OCI-LY7 (cell line): ENCODE measurements around the gene DTNB. TPM values are rescaled to one million over a fixed set of nuclear protein-coding genes. Genes with fewer than 3 reads are reported as not detected.

Source experiments
- BruUV-seq: library from RNA; stranded (reverse); fragments of 400-500 nt; replicated peaks from 2 replicates; lab custom pipeline; 2021; lab: Mats Ljungman, UMichigan
- CTCF ChIA-PET: fragments of 300-600 bp; sonication (Branson Sonifier 250); formaldehyde crosslinking; loops from one replicate; lab custom pipeline; 2022; ENCODE audit warnings: antibody characterized with exemption; ENCODE audit not compliant: unreplicated experiment; lab: Charles Lee
- POLR2A ChIA-PET: fragments of 300-600 bp; sonication (Branson Sonifier 250); formaldehyde crosslinking; loops from one replicate; lab custom pipeline; 2022; ENCODE audit warnings: antibody characterized with exemption; lab: Charles Lee
- DNase-seq: peaks from one replicate; pipeline ENCODE4 v3.0.0-alpha.2; 2015; ENCODE audit warnings: low spot score
- H2AFZ ChIP-seq: fragments of 200-600 bp; sonication (generic), shearing (Covaris generic); 2 replicates; pipeline ENCODE4 v1.6.1; 2014; ENCODE audit warnings: mild to moderate bottlenecking, antibody characterized with exemption, low read length, moderate library complexity
- H3K27ac ChIP-seq: fragments of 200-600 bp; sonication (generic); 2 replicates; pipeline ENCODE4 v1.5.1; 2014; ENCODE audit warnings: mixed run types, low read depth, mild to moderate bottlenecking, moderate library complexity, low read length, inconsistent platforms; ENCODE audit not compliant: poor library complexity, severe bottlenecking
- H3K36me3 ChIP-seq: fragments of 200-600 bp; sonication (generic); 2 replicates; pipeline ENCODE4 v1.6.1; 2014; ENCODE audit warnings: mild to moderate bottlenecking, antibody characterized with exemption, low read length, moderate library complexity, mixed read lengths; ENCODE audit not compliant: insufficient read depth
- H3K4me1 ChIP-seq: fragments of 200-600 bp; sonication (generic); 2 replicates; pipeline ENCODE4 v1.5.1; 2014; ENCODE audit warnings: mild to moderate bottlenecking, low read length; ENCODE audit not compliant: insufficient read depth, poor library complexity, severe bottlenecking
- H3K4me2 ChIP-seq: fragments of 200-600 bp; sonication (generic); 2 replicates; pipeline ENCODE4 v1.6.1; 2014; ENCODE audit warnings: mild to moderate bottlenecking, low read length
- H3K4me3 ChIP-seq: fragments of 200-600 bp; sonication (generic); 2 replicates; pipeline ENCODE4 v1.5.1; 2014; ENCODE audit warnings: mild to moderate bottlenecking, low read depth, low read length; ENCODE audit not compliant: poor library complexity, severe bottlenecking
- H3K79me2 ChIP-seq: fragments of 200-600 bp; sonication (generic); 2 replicates; pipeline ENCODE4 v1.6.1; 2016; ENCODE audit warnings: low read depth, mild to moderate bottlenecking, low read length, moderate library complexity, mixed read lengths; ENCODE audit not compliant: insufficient read depth
- H3K9me2 ChIP-seq: fragments of 200-600 bp; sonication (generic); 2 replicates; pipeline ENCODE4 v1.6.1; 2016; ENCODE audit warnings: mild to moderate bottlenecking, low read length, mixed read lengths; ENCODE audit not compliant: insufficient read depth
- H3K9me3 ChIP-seq: fragments of 200-600 bp; sonication (generic); 2 replicates; pipeline ENCODE4 v1.6.1; 2014; ENCODE audit warnings: mild to moderate bottlenecking, mixed run types, low read length, mixed read lengths
- H4K20me1 ChIP-seq: fragments of 200-600 bp; sonication (generic); 2 replicates; pipeline ENCODE4 v1.6.1; 2014; ENCODE audit warnings: mild to moderate bottlenecking, antibody characterized with exemption, low read length, moderate library complexity, mixed read lengths; ENCODE audit not compliant: insufficient read depth
- CTCF ChIP-seq: fragments of 200-600 bp; sonication (generic); conservative IDR thresholded peaks from 2 replicates; pipeline ENCODE4 v1.5.1; 2014; ENCODE audit warnings: mild to moderate bottlenecking, antibody characterized with exemption, low read length, moderate library complexity, mixed read lengths
- EZH2phosphoT487 ChIP-seq: fragments of 200-600 bp; sonication (generic); IDR thresholded peaks from 2 replicates; pipeline ENCODE4 v1.6.1; 2018; ENCODE audit warnings: low read depth, borderline replicate concordance, mild to moderate bottlenecking, mixed run types, antibody characterized with exemption, low read length, moderate library complexity, mixed read lengths
- intact Hi-C: fragments of 100-400 bp; cut with micrococcal nuclease; formaldehyde crosslinking; loops from one replicate; pipeline ENCODE4 v1.10.0; 2022; ENCODE audit not compliant: unreplicated experiment
- total RNA-seq, 2 experiments: library from RNA; depleted of rRNA in 1 of 2; stranded (reverse); fragments of >200 nt in 1 of 2; shearing (Covaris generic) in 1 of 2; gene quantifications; 2 replicates each; pipeline ENCODE4 v1.2.3, GENCODE V29; 2014 to 2022

DTNB gene
- total RNA-seq, 2 experiments from 2014 or later, result 16.1 to 28.3 TPM

- TF ChIP-seq EZH2phosphoT487 (no peak), CTCF (no peak)
- Histone ChIP-seq H2AFZ (peak overlapping the region; percentile 54; the same call in 1 of the 2 replicates), H3K4me2 (peak overlapping the region; percentile 65), H3K4me3 (peak overlapping the region; percentile 40), H3K27ac (peak overlapping the region; percentile 43), H3K9me2 (no peaks in the 10 kb centered on the region), H3K9me3 (no peaks in the 10 kb centered on the region), H3K79me2 (no peaks in the 10 kb centered on the region), H4K20me1 (no peaks in the 10 kb centered on the region), H3K36me3 (no peaks in the 10 kb centered on the region), H3K4me1 (peaks cover 76% of the 10 kb centered on the region)
- POLR2A ChIA-PET, result interaction anchor here (0.5 to 5.0 kb wide), 10 partner anchors 8 to 623 kb away, joined by 3 to 60 read pairs (median 4); no protein-coding TSS in a partner anchor
- intact Hi-C loops, result no loop called here
- peak; percentile 47 for DNase-seq
- no TSS peak for BruUV-seq
- CTCF ChIA-PET, result interaction anchor here (0.7 to 1.1 kb wide), 2 partner anchors 8 to 9 kb away, joined by 3 to 4 read pairs; no protein-coding TSS in a partner anchor
Measured at GRCh38 chr2:25410370-25410769, 263.0 kb downstream of the DTNB start.

- no peak for DNase-seq
- BruUV-seq, result no TSS peak
- peak overlapping the region; percentile 54; the same call in 1 of the 2 replicates for H2AFZ ChIP-seq
- POLR2A ChIA-PET, result interaction anchor here (1.3 to 5.0 kb wide), 2 partner anchors 9 to 27 kb away, joined by 5 to 60 read pairs; no protein-coding TSS in a partner anchor
- H3K27ac ChIP-seq, result peak overlapping the region; percentile 43
- H3K4me2 ChIP-seq, result peak overlapping the region; percentile 65
- H3K9me3 ChIP-seq, result no peaks in the 10 kb centered on the region
- H3K9me2 ChIP-seq, result no peaks in the 10 kb centered on the region
- H3K79me2 ChIP-seq, result no peaks in the 10 kb centered on the region
- H3K36me3 ChIP-seq, result no peaks in the 10 kb centered on the region
- H3K4me3 ChIP-seq, result no peak overlapping the region
- CTCF ChIA-PET, result no interaction called here
- no peaks in the 10 kb centered on the region for H4K20me1 ChIP-seq
- intact Hi-C loops, result no loop called here
- TF ChIP-seq EZH2phosphoT487, result no peak
- 0 out of 2 replicates have a peak, but pooled peaks have one; percentile 37 for TF ChIP-seq CTCF
- H3K4me1 ChIP-seq, result peaks cover 81% of the 10 kb centered on the region
Measured at GRCh38 chr2:25409468-25409867, 263.9 kb downstream of the DTNB start.

- H3K4me3 ChIP-seq, result no peak overlapping the region
- no TSS peak for BruUV-seq
- ChIA-PET POLR2A (interaction anchor here (0.7 to 5.0 kb wide), 3 partner anchors 10 to 27 kb away, joined by 5 to 60 read pairs (median 6); no protein-coding TSS in a partner anchor), CTCF (interaction anchor here (1.0 kb wide), 1 partner anchor 8 kb away, joined by 3 read pairs; no protein-coding TSS in a partner anchor)
- peak overlapping the region; percentile 54; the same call in 1 of the 2 replicates for H2AFZ ChIP-seq
- no peaks in the 10 kb centered on the region for H3K9me3 ChIP-seq
- H3K36me3 ChIP-seq, result no peaks in the 10 kb centered on the region
- no peaks in the 10 kb centered on the region for H3K79me2 ChIP-seq
- H4K20me1 ChIP-seq, result no peaks in the 10 kb centered on the region
- intact Hi-C loops, result no loop called here
- DNase-seq, result no peak
- H3K9me2 ChIP-seq, result no peaks in the 10 kb centered on the region
- peak overlapping the region; percentile 43 for H3K27ac ChIP-seq
- H3K4me1 ChIP-seq, result peaks cover 82% of the 10 kb centered on the region
- TF ChIP-seq CTCF, result no peak
- TF ChIP-seq EZH2phosphoT487, result no peak
- H3K4me2 ChIP-seq, result no peak overlapping the region
Measured at GRCh38 chr2:25409044-25409443, 264.3 kb downstream of the DTNB start.
